GM12878 (cell line): ENCODE data around the gene SHROOM3. TPM values are rescaled to one million over a fixed set of nuclear protein-coding genes. Genes with fewer than 3 reads are reported as not detected.

ENCODE experiments used
- ATAC-seq: fragments of 200-7000 bp; cut with Tn5 transposase; 3 replicates; pipeline ENCODE4 v1.9.1; 2020; ENCODE audit warnings: mild to moderate bottlenecking, moderate library complexity
- BruUV-seq: library from RNA; stranded (reverse); fragments of 400-500 nt; replicated peaks from 2 replicates; lab custom pipeline; 2021; lab: Mats Ljungman, UMichigan
- CTCF ChIA-PET: fragments of 300-600 bp; sonication (Branson Sonifier 250); formaldehyde crosslinking; extraction: SDS; loops from one replicate; lab custom pipeline; 2021; ENCODE audit warnings: inconsistent platforms; lab: Yijun Ruan, JAX
- POLR2A ChIA-PET: fragments of 350-600 bp; formaldehyde crosslinking; extraction: SDS; loops from one replicate; lab custom pipeline; 2021; ENCODE audit warnings: inconsistent platforms; lab: Charles Lee
- RAD21 ChIA-PET: fragments of 300-600 bp; sonication (Branson Sonifier 250); formaldehyde crosslinking; loops from one replicate; lab custom pipeline; 2023; ENCODE audit warnings: antibody characterized with exemption; ENCODE audit not compliant: unreplicated experiment; lab: Charles Lee
- SMC1A ChIA-PET: fragments of 300-600 bp; sonication (Branson Sonifier 250); formaldehyde crosslinking; loops from one replicate; lab custom pipeline; 2023; ENCODE audit not compliant: unreplicated experiment, uncharacterized antibody; lab: Charles Lee
- DNase-seq: peaks from one replicate; pipeline ENCODE4 v3.0.0-alpha.2; 2011; ENCODE audit warnings: low read depth, low spot score
- FAIRE-seq: peaks from 3 replicates; lab custom pipeline; 2011; peaks lifted over from hg19 to GRCh38; lab: Jason Lieb, UNC
- H2AFZ ChIP-seq: 2 replicates; pipeline ENCODE4 v1.6.0; 2011; ENCODE audit warnings: low read depth, low read length, control low read depth; ENCODE audit not compliant: control insufficient read depth
- H3K27ac ChIP-seq: 2 replicates; pipeline ENCODE4 v1.5.1; 2011; ENCODE audit warnings: control low read depth; ENCODE audit not compliant: control insufficient read depth, insufficient read depth
- H3K27me3 ChIP-seq, 2 experiments: replicated peaks in 1 of 2; 2 replicates each; pipeline versions ENCODE4 v1.6.0 to v1.6.1; 2011; ENCODE audit warnings: low read length in 1 of 2; ENCODE audit not compliant: control insufficient read depth in 2 of 2, insufficient read depth in 2 of 2
- H3K36me3 ChIP-seq, 2 experiments: 2 replicates each; pipeline ENCODE4 v1.5.1; 2011; ENCODE audit warnings: low read length in 1 of 2; ENCODE audit not compliant: control insufficient read depth in 2 of 2, insufficient read depth in 2 of 2
- H3K4me1 ChIP-seq: 2 replicates; pipeline ENCODE4 v1.6.1; 2011; ENCODE audit warnings: mild to moderate bottlenecking, low read length, moderate library complexity, mixed read lengths; ENCODE audit not compliant: control insufficient read depth, insufficient read depth
- H3K4me2 ChIP-seq: 2 replicates; pipeline ENCODE4 v1.6.0; 2011; ENCODE audit warnings: control low read depth; ENCODE audit not compliant: control insufficient read depth, insufficient read depth
- H3K4me3 ChIP-seq: fragments of 200-600 bp; sonication (generic); 2 replicates; pipeline ENCODE4 v1.5.1; 2016
- H3K79me2 ChIP-seq: 2 replicates; pipeline ENCODE4 v1.6.0; 2011; ENCODE audit warnings: low read length; ENCODE audit not compliant: control insufficient read depth, insufficient read depth
- H3K9ac ChIP-seq: 2 replicates; pipeline ENCODE4 v1.8.0; 2011; ENCODE audit warnings: low read length, control low read depth, mixed read lengths; ENCODE audit not compliant: control insufficient read depth, insufficient read depth
- H3K9me3 ChIP-seq: replicated peaks from 3 replicates; pipeline ENCODE4 v1.5.1; 2011; ENCODE audit warnings: mild to moderate bottlenecking, low read length; ENCODE audit not compliant: control insufficient read depth, insufficient read depth
- H4K20me1 ChIP-seq: 2 replicates; pipeline ENCODE4 v1.6.0; 2011; ENCODE audit not compliant: control insufficient read depth, insufficient read depth
- CREB1 ChIP-seq: IDR thresholded peaks from 2 replicates; pipeline ENCODE4 v1.6.1; 2012; ENCODE audit warnings: low read depth, mild to moderate bottlenecking, inconsistent platforms
- HDAC6 ChIP-seq: fragments of 200-600 bp; sonication (generic); IDR thresholded peaks from one replicate; pipeline ENCODE4 v1.8.0; 2017; ENCODE audit warnings: antibody characterized with exemption; ENCODE audit not compliant: unreplicated experiment
- RAD21 ChIP-seq: IDR thresholded peaks from 2 replicates; pipeline ENCODE4 v1.6.1; 2011; ENCODE audit warnings: mild to moderate bottlenecking, low read depth, low read length, moderate library complexity; ENCODE audit not compliant: insufficient read depth
- ZSCAN29 ChIP-seq: fragments of 450-650 bp; IDR thresholded peaks from 2 replicates; pipeline ENCODE4 v1.6.1; 2017; ENCODE audit warnings: mild to moderate bottlenecking, moderate library complexity
- WGBS: methylation state at CpG from one replicate; pipeline ENCODE4 v1.1.6; 2016; ENCODE audit warnings: low lambda C conversion rate; ENCODE audit not compliant: insufficient replicate concordance, insufficient coverage; ENCODE audit errors: missing lambda C conversion rate; 5-methylcytosine and 5-hydroxymethylcytosine counted together
- in situ Hi-C: fragments of 300-500 bp; cut with MboI; formaldehyde crosslinking; loops from 9 replicates; pipeline ENCODE4 v1.14.3; 2018; ENCODE audit warnings: mixed read lengths
- intact Hi-C: fragments of 100-400 bp; cut with micrococcal nuclease; formaldehyde crosslinking; loops from one replicate; pipeline ENCODE4 v1.14.2; 2022; ENCODE audit not compliant: unreplicated experiment
- polyA plus RNA-seq, 11 experiments: library from polyadenylated mRNA; depleted of rRNA in 4 of 11; unstranded in 6 of 11; stranded (reverse) in 5 of 11; fragments of >200 nt; fragmentation: Nextera tagmentation in 4 of 11; fragmentation: Illumina TruSeq in 1 of 11; extraction: Ambion mirVana in 4 of 11; extraction: Trizol in 1 of 11; gene quantifications; 1 replicate in 1 of 11; 2 replicates in 10 of 11; pipeline versions ENCODE4 v1.2.1 to v1.2.3, GENCODE V29; 2011 to 2016; ENCODE audit warnings: inconsistent platforms in 2 of 11, missing spikeins in 2 of 11, low read depth in 1 of 11
- total RNA-seq, 4 experiments: library from RNA; depleted of rRNA in 3 of 4; stranded (reverse); fragments of >200 nt in 3 of 4; fragmentation: Illumina TruSeq in 1 of 4; extraction: Trizol in 1 of 4; gene quantifications; 2 replicates each; pipeline versions ENCODE4 v1.2.1 to v1.2.3, GENCODE V29; 2013 to 2021
- TF ChIP-seq, protein P1 (sequence below): fragments of 450-650 bp; formaldehyde crosslinking; IDR thresholded peaks from 2 replicates; pipeline ENCODE4 v1.4.0; 2020; ENCODE audit warnings: mild to moderate bottlenecking, moderate library complexity
- TF ChIP-seq, protein P2 (sequence below): fragments of 450-650 bp; IDR thresholded peaks from 2 replicates; pipeline ENCODE4 v1.6.1; 2017; ENCODE audit warnings: borderline replicate concordance
- TF ChIP-seq, protein P3 (sequence below): IDR thresholded peaks from 2 replicates; pipeline ENCODE4 v1.6.1; 2011; ENCODE audit warnings: mild to moderate bottlenecking, low read depth, low read length, moderate library complexity; ENCODE audit not compliant: insufficient replicate concordance
- TF ChIP-seq, protein P4 (sequence below): fragments of 450-650 bp; formaldehyde crosslinking; IDR thresholded peaks from 2 replicates; pipeline ENCODE4 v1.5.0; 2022; ENCODE audit warnings: mild to moderate bottlenecking, missing genetic modification characterization

The SHROOM3 gene
- total and polyA plus RNA-seq, 10 of the 15 experiments (the other 5 are each of a cell fraction or from before 2014, with no cell fraction given) = under 0.01 to 0.29 (median 0.08) TPM; not detected in 1

DNA sequence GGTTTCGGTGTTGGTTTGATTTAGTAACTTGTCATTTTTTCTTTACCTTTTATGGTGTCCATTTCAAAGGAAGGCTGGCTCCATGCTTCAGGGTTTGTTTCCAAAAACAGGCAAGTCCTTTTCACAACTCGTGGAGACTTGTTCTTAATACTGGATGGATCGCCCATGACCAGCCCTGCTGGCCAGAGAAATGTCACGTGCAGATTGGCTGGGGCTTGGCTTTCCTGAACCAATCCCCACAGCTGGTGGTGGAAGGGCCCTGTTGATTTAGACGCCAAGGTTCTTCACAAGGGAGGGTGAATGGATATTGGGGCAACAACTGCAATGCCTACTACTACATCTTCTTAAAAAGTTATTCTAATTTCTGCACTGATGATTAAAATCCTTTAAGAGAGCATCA lies 92.6 kb downstream of the SHROOM3 start:
- POLR2A ChIA-PET = no interaction called here
- ATAC-seq (no peak), DNase-seq (no peak)
- Histone ChIP-seq H3K9me3 (no peaks in the 10 kb centered on the region), H3K9ac (no peak overlapping the region), H3K27me3 (peaks cover 0 to 2% of the 10 kb centered on the region in 2 experiments; a peak in 2 of 4 replicates), H3K4me2 (no peak overlapping the region), H3K4me3 (no peak overlapping the region), H3K36me3 (no peaks in the 10 kb centered on the region), H3K4me1 (no peaks in the 10 kb centered on the region), H2AFZ (no peak overlapping the region), H3K27ac (no peak overlapping the region)
- no TSS peak for BruUV-seq
- CTCF ChIA-PET = interaction anchor here (0.6 kb wide), 1 partner anchor 236 kb away, joined by 3 read pairs; no protein-coding TSS in a partner anchor
- in situ Hi-C loops = no loop called here
- intact Hi-C loops = no loop called here
- RAD21 ChIA-PET = no interaction called here
- 33% methylated on average over 5 of the region's 5 CpGs for WGBS
- SMC1A ChIA-PET = no interaction called here
- TF ChIP-seq ZSCAN29 = no peak
- TF ChIP-seq, protein P1, sequence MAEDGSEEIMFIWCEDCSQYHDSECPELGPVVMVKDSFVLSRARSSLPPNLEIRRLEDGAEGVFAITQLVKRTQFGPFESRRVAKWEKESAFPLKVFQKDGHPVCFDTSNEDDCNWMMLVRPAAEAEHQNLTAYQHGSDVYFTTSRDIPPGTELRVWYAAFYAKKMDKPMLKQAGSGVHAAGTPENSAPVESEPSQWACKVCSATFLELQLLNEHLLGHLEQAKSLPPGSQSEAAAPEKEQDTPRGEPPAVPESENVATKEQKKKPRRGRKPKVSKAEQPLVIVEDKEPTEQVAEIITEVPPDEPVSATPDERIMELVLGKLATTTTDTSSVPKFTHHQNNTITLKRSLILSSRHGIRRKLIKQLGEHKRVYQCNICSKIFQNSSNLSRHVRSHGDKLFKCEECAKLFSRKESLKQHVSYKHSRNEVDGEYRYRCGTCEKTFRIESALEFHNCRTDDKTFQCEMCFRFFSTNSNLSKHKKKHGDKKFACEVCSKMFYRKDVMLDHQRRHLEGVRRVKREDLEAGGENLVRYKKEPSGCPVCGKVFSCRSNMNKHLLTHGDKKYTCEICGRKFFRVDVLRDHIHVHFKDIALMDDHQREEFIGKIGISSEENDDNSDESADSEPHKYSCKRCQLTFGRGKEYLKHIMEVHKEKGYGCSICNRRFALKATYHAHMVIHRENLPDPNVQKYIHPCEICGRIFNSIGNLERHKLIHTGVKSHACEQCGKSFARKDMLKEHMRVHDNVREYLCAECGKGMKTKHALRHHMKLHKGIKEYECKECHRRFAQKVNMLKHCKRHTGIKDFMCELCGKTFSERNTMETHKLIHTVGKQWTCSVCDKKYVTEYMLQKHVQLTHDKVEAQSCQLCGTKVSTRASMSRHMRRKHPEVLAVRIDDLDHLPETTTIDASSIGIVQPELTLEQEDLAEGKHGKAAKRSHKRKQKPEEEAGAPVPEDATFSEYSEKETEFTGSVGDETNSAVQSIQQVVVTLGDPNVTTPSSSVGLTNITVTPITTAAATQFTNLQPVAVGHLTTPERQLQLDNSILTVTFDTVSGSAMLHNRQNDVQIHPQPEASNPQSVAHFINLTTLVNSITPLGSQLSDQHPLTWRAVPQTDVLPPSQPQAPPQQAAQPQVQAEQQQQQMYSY (CRISPR knock-in tag) = no peak
- TF ChIP-seq, protein P2, sequence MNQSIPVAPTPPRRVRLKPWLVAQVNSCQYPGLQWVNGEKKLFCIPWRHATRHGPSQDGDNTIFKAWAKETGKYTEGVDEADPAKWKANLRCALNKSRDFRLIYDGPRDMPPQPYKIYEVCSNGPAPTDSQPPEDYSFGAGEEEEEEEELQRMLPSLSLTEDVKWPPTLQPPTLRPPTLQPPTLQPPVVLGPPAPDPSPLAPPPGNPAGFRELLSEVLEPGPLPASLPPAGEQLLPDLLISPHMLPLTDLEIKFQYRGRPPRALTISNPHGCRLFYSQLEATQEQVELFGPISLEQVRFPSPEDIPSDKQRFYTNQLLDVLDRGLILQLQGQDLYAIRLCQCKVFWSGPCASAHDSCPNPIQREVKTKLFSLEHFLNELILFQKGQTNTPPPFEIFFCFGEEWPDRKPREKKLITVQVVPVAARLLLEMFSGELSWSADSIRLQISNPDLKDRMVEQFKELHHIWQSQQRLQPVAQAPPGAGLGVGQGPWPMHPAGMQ = no peak
- TF ChIP-seq, protein P3, sequence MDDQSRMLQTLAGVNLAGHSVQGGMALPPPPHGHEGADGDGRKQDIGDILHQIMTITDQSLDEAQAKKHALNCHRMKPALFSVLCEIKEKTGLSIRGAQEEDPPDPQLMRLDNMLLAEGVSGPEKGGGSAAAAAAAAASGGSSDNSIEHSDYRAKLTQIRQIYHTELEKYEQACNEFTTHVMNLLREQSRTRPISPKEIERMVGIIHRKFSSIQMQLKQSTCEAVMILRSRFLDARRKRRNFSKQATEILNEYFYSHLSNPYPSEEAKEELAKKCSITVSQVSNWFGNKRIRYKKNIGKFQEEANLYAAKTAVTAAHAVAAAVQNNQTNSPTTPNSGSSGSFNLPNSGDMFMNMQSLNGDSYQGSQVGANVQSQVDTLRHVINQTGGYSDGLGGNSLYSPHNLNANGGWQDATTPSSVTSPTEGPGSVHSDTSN = no peak
- TF ChIP-seq CREB1 = no peak
- TF ChIP-seq RAD21 = no peak
- TF ChIP-seq HDAC6 = no peak
- TF ChIP-seq, protein P4, sequence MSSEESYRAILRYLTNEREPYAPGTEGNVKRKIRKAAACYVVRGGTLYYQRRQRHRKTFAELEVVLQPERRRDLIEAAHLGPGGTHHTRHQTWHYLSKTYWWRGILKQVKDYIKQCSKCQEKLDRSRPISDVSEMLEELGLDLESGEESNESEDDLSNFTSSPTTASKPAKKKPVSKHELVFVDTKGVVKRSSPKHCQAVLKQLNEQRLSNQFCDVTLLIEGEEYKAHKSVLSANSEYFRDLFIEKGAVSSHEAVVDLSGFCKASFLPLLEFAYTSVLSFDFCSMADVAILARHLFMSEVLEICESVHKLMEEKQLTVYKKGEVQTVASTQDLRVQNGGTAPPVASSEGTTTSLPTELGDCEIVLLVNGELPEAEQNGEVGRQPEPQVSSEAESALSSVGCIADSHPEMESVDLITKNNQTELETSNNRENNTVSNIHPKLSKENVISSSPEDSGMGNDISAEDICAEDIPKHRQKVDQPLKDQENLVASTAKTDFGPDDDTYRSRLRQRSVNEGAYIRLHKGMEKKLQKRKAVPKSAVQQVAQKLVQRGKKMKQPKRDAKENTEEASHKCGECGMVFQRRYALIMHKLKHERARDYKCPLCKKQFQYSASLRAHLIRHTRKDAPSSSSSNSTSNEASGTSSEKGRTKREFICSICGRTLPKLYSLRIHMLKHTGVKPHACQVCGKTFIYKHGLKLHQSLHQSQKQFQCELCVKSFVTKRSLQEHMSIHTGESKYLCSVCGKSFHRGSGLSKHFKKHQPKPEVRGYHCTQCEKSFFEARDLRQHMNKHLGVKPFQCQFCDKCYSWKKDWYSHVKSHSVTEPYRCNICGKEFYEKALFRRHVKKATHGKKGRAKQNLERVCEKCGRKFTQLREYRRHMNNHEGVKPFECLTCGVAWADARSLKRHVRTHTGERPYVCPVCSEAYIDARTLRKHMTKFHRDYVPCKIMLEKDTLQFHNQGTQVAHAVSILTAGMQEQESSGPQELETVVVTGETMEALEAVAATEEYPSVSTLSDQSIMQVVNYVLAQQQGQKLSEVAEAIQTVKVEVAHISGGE (CRISPR knock-in tag) = no peak
- TF ChIP-seq, all 136 proteins: peak for 0
- FAIRE-seq = no peak
- Histone ChIP-seq H3K79me2 (no peaks in the 10 kb centered on the region), H4K20me1 (no peaks in the 10 kb centered on the region)
